Astrocyte of the hippocampus (primary cell): ENCODE data around the gene ARSB.

Experiments
- DNase-seq: peaks from one replicate; pipeline ENCODE4 v3.0.0; 2011; ENCODE audit warnings: low read depth, low spot score

ARSB gene

DNA sequence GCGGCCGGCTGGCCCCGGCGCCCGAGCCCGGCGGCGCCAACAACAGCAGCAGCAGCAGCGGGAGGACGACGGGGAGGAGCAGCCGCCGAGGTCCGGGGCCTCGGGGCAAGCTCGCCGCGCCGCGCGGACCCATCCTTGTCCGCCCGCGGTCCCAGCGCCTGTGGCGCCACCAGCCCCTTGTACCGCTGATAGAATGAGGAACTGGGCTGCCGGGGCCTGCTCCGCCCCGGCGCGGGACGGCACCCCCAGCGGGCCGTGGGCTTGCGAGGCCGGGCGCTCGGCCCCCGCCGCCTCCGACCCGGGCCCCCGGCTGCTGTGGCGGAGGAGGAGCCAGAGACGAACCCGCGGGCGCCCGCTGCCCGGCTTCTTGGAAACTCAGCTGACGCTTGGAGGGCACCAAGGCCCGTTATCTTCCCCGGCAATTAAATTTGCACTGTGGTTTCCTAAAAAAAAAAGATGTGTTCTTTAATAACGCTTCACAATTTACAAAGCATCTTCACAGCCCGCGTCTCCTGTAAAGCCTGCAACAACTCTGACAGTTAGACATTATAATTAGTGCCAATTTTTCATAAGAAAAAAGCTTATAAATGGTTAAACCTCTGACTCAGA, at the start of gene ARSB:
Gene ARSB, minus strand, starts transcription at position 195 of the 609 bp plus-strand sequence. Its CDS starts 62 bp downstream, at position 133.
- DNase-seq = no peak

DNA sequence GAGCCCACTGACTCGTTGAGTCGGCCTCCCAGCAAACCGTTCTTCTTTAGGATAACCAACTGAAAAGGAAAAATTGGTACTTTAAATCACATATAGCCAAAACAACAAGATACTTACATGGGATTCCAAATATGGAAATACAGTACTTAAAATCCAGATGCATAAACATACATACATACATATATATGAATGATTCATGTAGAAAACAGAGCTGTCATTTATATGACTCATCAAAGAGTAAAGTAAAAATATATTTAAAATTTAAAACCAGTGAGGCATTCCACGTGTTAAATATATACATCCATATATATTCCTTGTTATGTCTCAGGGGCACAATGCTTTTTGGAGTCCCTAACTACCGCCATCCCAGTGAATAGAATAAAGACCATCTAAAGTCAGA, 47.7 kb upstream of the ARSB start:
- DNase-seq = no peak

DNA sequence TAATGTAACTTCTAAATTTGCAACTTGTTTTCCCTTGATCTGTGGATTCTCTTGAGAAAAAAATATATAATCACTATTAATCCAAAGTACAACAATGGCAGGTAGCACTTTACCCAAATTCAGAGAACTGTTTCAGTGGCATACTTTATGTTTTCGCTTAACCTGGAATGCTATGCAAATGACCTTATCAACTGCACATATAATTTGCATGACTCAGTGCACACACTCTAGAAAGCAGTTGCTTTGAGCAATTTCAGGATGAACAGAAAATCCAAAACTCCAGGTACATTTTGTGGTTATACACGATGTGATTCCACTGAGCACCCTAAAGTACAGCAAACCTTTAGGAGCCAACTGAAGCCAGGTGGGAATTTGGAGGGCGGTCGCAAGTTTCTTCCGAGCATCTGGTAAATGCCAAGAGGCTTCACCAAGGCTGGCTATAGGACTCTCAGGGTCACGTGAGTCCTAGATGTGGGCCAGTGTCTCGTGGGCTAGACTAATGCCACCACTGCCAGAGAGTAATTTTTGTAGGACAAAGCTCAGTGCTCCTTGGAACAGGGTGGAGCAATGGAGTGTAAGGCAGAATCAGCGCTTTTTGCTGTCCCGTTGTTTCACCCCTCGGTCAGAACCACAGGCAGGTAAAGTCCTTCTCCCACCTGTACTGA, 47.1 kb upstream of the ARSB start:
- peak; percentile 32 for DNase-seq

DNA sequence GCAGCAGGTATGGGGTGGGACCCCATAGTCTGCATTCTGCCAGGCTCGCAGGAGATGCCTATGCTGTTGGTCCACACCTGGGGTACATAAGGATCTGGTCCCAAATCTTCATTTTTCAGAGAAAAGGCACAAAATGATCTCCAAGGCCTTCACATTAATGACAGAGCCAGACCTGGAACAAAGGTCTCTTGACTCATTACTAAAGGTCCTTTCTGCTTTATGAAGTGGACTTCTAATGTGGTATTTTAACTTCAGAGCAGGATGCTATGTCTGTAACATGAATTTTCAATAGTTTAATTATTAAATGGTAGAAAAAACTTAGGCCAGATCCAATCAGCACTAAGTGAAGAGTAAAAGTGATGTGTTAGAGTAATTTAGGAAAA, 46.4 kb upstream of the ARSB start:
- no peak for DNase-seq

DNA sequence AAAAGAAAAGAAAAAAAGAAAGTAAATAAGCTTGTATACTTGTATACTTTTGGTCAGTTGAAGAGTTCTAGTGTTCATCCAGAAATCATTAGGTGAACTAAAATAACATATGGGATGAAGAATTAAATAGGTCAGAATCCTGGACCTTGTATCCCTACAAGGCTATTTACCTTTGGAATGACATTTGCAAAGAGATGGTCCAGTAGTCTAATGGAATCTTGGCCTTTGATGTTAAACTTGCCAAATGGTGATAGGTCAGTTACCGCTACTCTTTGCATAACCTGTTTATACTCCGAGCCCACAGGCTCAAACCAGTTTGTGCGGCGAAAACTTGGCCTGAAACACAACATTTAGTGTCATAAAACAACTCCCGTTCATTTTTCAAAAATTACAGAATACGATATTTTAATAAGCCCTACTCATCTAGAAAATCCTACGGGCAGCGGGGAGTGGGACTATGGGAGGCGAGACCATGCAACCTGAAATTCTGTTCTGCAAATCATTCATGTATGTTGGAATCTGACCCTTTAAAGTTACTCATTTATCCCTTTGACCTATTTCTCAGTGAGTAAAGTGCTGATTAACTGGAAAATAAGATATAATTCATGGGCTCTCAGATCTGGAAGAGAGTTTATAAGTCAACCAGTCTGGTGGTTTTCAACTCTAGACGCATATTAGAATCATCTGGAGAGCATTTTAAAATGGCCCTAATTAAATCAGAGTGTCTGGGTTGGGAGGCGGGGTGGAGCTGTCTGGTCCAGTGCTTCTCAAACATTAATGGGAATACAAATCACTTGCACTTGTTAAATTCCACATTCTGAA, 45.8 kb upstream of the ARSB start:
- no peak for DNase-seq

DNA sequence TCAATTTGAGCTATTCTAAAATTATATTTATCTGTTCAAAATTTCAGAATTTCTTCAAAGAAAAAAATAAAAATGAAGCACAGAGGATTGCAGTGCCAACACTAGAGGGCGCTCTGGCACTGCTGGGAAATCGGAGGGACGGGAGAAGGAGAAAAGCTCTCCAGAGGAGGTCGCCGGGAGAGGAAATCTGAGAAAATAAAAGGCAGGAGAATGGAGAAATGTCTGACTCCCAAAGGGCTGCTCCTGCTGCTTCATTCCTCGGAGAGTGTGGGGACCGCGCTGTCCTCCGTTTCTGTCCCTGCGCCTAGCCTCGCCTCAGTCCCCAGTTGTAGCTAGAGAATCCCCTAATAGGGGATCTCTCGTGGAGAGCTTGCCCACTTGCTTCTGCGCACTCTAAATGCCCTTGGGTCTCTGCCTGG, 40.0 kb upstream of the ARSB start:
- peak; percentile 85 for DNase-seq

DNA sequence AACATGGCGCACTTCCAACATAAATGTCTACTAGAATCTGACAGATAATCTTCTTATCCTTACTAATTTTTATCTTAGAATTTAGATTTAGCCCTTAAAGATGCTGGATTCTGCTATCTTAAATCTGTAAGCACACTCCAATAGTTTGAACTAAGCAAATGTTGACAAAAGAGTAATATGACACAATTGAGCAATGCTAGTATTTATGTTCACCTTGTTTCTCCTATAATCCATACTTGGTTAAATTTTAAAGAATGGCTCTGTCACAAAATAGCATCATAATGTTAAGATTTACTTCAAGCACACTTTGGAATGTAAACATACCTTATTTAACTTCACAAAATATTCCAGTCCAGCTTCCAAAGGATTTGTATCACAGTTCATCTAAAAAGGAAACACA, 38.8 kb upstream of the ARSB start:
- no peak for DNase-seq

DNA sequence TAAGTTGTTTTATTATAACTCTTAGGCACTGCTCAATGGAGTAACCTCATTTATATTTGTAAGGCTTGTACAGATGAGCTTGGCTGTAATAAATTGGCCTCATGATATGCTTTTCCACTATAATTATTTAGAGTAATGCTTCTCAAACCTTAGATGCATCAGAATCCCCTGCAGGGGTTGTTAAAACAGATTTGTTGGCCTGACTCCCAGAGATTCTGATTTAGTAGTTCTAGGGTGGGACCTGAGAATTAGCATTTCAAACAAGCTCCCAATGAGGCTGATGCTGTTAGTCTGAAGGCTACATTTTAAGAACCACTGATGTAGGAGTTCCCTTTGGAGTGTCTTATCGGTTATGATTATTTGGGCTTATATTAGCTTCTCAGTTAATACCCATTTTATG, 38.2 kb upstream of the ARSB start:
- DNase-seq = no peak

DNA sequence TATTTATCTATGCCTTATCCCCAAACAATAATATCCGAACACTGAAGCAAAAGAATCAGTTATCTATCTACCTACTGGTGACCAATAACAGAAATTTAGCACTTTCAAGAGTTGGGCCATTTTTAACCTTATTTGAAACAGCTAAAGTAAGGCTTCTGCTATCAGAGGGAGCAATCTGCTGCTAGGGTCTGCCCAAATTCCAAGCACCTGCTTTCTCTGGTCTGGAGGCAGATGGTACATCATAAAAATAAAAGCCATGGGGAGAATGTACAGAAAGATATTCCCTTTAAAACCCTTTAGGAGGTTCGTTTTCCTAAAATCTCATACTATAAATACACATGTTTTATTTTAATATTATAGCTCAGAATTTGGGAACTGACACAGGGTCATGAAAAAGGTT, 37.7 kb upstream of the ARSB start:
- DNase-seq = no peak

DNA sequence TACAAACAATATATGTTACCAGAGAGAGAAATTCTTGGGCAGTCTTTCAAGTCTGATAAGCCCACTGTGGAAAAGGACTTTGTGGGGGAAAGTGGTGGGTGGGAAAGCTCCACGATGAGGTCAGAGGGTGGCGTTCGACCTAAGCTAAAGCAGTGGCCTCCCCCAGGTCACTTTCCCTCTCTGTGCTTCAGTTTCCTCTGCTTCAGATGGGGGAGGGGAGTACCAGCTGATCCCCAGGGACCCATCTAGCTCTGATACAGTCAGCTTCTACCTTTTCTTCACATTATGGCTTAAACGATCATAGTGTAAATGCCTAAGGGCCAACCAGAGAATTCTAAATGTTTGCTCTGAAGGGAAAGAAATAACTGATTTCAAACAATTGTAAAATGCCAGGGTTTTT, 36.6 kb upstream of the ARSB start:
- no peak for DNase-seq

DNA sequence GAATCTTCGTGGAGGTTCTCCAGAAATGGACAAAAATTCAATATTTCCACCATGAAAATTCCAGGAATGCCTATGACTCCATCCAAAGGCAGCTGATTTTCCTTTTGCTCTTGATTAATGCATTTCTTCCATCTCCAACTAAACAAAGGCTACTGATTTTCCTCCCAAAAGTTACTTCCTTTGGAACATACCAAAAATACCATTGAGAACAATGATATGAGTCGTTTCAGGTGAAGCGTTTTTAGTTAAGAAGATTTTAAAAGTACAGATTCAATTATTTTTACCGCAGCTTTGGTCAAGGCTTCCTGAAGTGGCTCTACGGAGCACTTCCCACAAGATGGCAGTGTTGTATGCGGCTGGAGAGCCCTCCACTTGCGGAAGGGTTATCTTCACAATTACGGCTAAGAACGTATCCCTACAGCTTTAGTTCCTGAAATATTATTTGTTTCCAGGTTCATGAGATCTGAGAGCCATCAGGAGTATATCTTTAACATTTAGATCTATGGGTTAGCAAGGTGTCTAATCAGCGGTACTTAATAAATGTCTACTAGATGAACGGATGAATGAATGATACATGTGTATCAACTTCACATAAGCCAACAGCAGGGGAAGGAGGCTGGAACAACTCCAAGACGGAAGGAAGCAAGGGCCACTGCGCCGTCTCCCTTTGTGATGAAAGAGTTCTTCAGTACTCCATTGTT, 35.9 kb upstream of the ARSB start:
- DNase-seq = peak; percentile 88

DNA sequence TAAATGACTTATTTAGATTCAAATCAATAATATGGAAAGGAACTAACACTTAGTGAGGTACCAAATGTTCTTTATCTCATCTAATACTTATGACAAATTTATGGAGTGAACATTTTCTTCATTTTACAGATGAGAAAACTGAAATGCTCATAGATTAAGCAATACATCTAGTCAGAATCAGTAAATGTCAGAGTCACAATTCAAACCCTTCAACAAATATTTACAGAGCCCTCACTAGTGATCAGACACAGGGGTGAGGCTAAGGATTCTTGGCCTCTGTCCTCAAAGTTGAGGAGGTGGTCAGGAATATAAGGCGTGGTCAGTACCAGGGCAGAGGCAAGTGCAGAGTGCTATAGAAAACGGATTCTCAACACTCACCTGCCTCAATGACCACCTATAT, 29.5 kb upstream of the ARSB start:
- no peak for DNase-seq

DNA sequence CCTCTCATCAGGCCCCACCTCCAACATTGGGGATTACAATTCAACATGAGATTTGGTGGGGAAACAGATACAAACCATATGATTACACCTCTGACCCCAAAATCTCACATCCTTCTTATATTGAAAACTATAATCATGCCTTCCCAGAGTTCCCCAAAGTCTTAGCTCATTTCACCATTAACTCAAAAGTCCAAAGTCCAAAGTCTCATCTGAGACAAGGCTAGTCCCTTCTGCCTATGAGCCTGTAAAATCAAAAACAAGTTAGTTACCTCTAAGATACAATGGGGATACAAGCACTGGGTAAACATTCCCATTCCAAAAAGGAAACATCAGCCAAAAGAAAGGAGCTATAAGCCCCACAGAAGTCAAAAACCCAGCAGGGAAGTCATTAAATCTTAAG, 26.8 kb upstream of the ARSB start:
- no peak for DNase-seq

DNA sequence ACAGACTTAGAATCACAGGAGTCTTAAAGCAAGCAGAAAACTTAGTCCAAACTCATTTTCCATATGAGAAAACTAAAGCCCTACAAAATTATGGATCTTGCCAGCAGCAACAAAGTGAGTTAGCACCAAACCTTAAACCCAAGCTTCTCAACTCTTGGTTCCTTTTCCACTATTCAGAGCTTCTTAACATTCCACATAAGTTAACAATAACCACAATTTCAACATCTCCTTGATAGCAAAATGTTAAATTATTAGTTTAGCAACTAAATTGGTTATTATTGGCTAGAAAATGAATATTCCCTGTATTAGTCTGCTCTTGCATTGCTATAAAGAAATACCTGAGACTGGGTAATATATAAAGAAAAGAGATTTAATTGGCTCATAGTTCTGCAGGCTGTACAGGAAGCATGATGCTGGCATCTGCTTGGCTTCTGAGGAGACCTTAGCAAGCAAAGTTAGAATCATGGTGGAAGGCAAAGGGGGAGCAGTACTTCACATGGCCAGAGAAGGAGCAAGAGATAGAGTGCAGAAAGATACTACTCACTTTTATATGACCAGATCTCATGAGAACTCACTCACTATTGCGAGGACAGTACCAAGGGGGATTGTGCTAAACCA, 26.2 kb upstream of the ARSB start:
- DNase-seq = peak; percentile 17

DNA sequence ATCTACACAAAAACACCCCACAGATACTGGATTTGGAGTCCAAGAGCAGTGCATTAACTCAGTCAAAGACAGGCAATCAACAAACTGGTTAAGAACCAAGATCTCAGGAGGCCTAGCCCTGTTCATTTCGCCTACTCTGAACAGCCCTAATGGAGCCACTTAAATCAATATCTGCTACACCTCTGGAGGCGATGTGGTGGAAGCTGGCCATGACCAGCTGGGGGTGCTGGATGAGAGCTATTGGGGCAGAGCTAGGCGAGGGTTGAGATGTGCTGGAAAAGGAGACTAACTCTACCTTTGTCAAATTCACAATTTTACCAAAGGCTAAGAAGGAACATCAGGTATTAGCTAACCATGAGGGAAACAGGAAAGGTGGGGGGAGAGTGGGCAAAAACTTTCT, 23.3 kb upstream of the ARSB start:
- DNase-seq = no peak

DNA sequence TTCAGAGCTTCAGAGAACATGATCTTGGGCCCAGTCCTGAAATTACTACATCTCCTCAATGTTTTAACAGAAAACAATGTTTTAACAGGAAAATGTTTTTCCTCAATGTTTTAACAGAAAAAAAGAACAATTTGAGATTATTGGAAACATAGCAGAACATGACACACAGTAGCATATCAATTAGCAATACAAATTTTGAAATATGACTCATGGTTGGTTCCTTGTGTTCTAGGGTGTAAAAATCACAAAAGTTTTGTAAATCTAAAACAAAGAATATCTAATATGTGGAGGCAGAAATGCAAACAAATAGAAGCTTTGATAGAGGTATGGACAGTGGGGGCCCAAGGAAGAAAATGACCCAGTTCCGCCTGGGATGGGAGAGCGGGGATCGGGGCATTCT, 22.8 kb upstream of the ARSB start:
- no peak for DNase-seq

DNA sequence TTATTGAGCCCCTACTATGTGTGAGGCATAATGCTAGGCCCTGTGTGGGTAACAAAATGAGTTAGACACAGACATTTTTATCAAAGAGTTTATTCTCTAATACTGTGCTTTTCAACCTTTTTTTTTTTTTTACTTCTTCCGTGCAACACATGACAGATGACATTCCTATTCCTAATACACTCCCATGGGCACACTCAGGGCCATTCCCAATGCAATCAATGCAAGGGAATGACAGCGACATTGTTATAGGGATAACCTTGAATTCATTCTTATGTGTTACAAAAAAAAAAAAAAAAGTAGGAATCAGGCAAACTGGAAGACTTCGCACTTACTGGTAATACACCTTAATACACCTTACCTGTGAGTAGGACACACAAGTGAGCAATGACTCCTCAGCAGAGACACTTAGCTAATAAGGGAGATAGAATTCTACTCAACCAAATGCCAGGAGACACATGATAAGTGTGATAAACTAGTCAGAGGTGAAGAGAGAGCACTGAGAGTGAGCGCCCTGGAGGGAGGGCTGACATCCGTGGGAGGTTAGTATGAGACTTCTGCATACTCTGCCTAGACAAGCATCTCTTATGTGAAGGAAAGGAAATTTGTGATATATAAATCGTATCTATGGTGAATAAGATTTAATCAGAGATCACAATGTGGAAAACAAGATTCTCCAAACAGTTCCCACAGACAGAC, 21.0 kb upstream of the ARSB start:
- DNase-seq = no peak

DNA sequence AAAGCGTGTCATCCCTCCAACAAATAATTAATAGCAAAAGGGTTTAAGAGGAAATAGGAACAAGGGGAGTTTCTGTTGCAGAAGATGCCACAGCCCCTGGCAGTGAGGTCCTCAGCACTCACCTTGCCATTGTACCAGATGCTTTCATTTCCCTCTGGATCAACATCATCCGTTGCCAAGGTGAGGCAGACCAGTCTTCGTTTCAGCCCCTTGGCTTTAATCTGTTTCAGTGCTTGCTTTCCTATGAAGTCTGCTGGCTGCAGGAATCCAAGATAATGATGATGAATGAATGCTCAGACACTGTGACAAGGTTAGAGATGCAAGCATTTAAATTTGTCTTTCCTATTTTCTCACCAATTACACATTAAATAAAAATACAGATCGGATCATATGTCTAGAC, 20.0 kb upstream of the ARSB start:
- no peak for DNase-seq

DNA sequence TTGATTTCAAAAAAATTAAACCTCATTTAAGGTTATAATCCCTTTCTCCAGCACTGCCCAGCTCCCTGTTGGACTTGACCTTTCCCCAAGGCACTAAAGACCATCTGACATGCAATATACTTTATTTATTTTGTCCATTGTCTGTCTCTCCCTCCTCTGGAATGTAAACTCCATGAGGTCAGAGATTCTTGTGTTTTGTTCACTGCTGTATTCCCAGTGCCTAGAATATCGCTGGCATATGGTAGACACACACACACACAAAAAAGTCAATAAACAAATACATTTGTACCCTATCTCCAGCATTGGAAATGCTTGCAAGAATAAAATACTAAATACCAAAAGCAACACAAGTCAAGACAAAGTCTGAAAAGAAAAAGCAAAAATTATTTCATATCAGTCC, 17.3 kb upstream of the ARSB start:
- no peak for DNase-seq

DNA sequence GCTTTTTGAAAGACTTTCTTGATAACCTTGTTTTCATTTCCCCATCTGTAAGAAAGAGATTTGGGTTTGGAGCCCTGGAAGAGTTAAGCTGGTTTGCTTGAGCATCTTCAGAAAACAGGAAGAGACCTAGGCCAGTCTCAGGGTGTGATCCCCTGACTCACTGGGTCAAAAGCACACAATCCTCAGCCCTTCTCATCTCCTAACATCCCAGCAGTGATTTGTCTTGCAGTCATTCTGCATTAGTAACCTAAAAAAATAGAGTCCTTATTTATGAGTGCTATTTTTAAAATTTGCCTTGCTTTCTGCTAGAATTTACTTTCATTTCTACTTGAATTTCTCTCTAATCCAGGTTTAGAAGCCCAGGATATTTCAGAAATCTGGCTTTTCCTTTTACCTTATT, 16.4 kb upstream of the ARSB start:
- DNase-seq = no peak

DNA sequence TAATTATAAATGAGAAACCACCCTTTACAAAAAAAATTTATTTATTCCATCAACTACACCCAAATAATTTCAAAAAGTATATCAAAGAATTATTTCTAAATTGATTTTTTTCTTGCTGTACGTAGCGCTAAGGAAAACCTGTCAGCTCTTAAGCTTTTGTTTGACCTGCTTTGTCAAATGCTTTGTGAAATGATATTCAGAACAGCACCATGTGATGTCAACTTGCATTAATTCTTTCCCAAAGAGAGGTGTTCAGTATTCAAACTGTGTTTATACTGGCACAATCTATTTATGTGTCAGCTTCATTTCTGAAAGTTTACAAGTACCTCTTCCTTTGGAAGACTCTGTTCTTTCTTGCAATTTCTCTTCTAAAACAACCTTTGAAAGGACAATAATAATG, 12.0 kb upstream of the ARSB start:
- peak; percentile 32 for DNase-seq
